Measurements from ENCODE around the gene THOC6.

THOC6 gene

GRCh38 chr16:2996298-2996697, 27.5 kb upstream of the THOC6 start:
- H3K27me3 ChIP-seq (ENCODE audit: control insufficient read depth in 1 of 2, insufficient read depth in 2 of 2, low read length in 2 of 2): peaks cover 0 to 32% of the 10 kb centered on the region in 2 donors
- no peaks in the 10 kb centered on the region for H3K9me3 ChIP-seq (ENCODE audit: low read length)
- H3K9ac ChIP-seq (ENCODE audit: low read length): no peak overlapping the region
- no peak overlapping the region for H3K4me3 ChIP-seq (ENCODE audit: low read depth in 1 of 2, low read length in 2 of 2)
- no peak overlapping the region for H3K27ac ChIP-seq (ENCODE audit: low read depth, low read length)
- no peaks in the 10 kb centered on the region for H3K36me3 ChIP-seq (ENCODE audit: insufficient read depth, low read length)
- H3K4me1 ChIP-seq (ENCODE audit: insufficient read depth, low read length): no peaks in the 10 kb centered on the region

- H3K9ac ChIP-seq (ENCODE audit: low read length): no peak overlapping the region
- no peaks in the 10 kb centered on the region for H3K36me3 ChIP-seq (ENCODE audit: insufficient read depth, low read length)
- H3K27me3 ChIP-seq (ENCODE audit: control insufficient read depth in 1 of 2, insufficient read depth in 2 of 2, low read length in 2 of 2): peaks cover 2 to 45% of the 10 kb centered on the region in 2 donors
- H3K4me3 ChIP-seq (ENCODE audit: low read depth in 1 of 2, low read length in 2 of 2): no peak overlapping the region
- no peak overlapping the region for H3K27ac ChIP-seq (ENCODE audit: low read depth, low read length)
- no peaks in the 10 kb centered on the region for H3K4me1 ChIP-seq (ENCODE audit: insufficient read depth, low read length)
- H3K9me3 ChIP-seq (ENCODE audit: low read length): no peaks in the 10 kb centered on the region
Observed at GRCh38 chr16:2999929-3000328, 23.9 kb upstream of the THOC6 start.

- Histone ChIP-seq H3K27ac (ENCODE audit: low read depth, low read length) (no peak overlapping the region), H3K9ac (ENCODE audit: low read length) (no peak overlapping the region), H3K27me3 (ENCODE audit: control insufficient read depth in 1 of 2, insufficient read depth in 2 of 2, low read length in 2 of 2) (peaks cover 6 to 48% of the 10 kb centered on the region in 2 donors), H3K4me1 (ENCODE audit: insufficient read depth, low read length) (no peaks in the 10 kb centered on the region), H3K9me3 (ENCODE audit: low read length) (no peaks in the 10 kb centered on the region), H3K36me3 (ENCODE audit: insufficient read depth, low read length) (no peaks in the 10 kb centered on the region), H3K4me3 (ENCODE audit: low read depth in 1 of 2, low read length in 2 of 2) (no peak overlapping the region)
Observed at GRCh38 chr16:3000540-3000939, 23.3 kb upstream of the THOC6 start.

- Histone ChIP-seq H3K27ac (ENCODE audit: low read depth, low read length) (no peak overlapping the region), H3K9ac (ENCODE audit: low read length) (no peak overlapping the region), H3K9me3 (ENCODE audit: low read length) (no peaks in the 10 kb centered on the region), H3K4me1 (ENCODE audit: insufficient read depth, low read length) (no peaks in the 10 kb centered on the region), H3K4me3 (ENCODE audit: low read depth in 1 of 2, low read length in 2 of 2) (no peak overlapping the region), H3K27me3 (ENCODE audit: control insufficient read depth in 1 of 2, insufficient read depth in 2 of 2, low read length in 2 of 2) (peaks cover 6 to 53% of the 10 kb centered on the region in 2 donors), H3K36me3 (ENCODE audit: insufficient read depth, low read length) (no peaks in the 10 kb centered on the region)
Observed at GRCh38 chr16:3001316-3001715, 22.5 kb upstream of the THOC6 start.

GRCh38 chr16:3003582-3004270, 20.1 kb upstream of the THOC6 start:
- Histone ChIP-seq H3K9ac (ENCODE audit: low read length) (no peak overlapping the region), H3K27ac (ENCODE audit: low read depth, low read length) (no peak overlapping the region), H3K9me3 (ENCODE audit: low read length) (no peaks in the 10 kb centered on the region), H3K27me3 (ENCODE audit: control insufficient read depth in 1 of 2, insufficient read depth in 2 of 2, low read length in 2 of 2) (peaks cover 18 to 62% of the 10 kb centered on the region in 2 donors), H3K36me3 (ENCODE audit: insufficient read depth, low read length) (no peaks in the 10 kb centered on the region), H3K4me3 (ENCODE audit: low read depth in 1 of 2, low read length in 2 of 2) (no peak overlapping the region), H3K4me1 (ENCODE audit: insufficient read depth, low read length) (no peaks in the 10 kb centered on the region)

- H3K36me3 ChIP-seq (ENCODE audit: insufficient read depth, low read length): no peaks in the 10 kb centered on the region
- H3K27me3 ChIP-seq (ENCODE audit: control insufficient read depth in 1 of 2, insufficient read depth in 2 of 2, low read length in 2 of 2): peaks cover 19 to 63% of the 10 kb centered on the region in 2 donors
- H3K9ac ChIP-seq (ENCODE audit: low read length): no peak overlapping the region
- H3K4me3 ChIP-seq (ENCODE audit: low read depth in 1 of 2, low read length in 2 of 2): no peak overlapping the region
- H3K27ac ChIP-seq (ENCODE audit: low read depth, low read length): no peak overlapping the region
- no peaks in the 10 kb centered on the region for H3K9me3 ChIP-seq (ENCODE audit: low read length)
- H3K4me1 ChIP-seq (ENCODE audit: insufficient read depth, low read length): no peaks in the 10 kb centered on the region
Observed at GRCh38 chr16:3004319-3004718, 19.5 kb upstream of the THOC6 start.

GRCh38 chr16:3004781-3005284, 19.0 kb upstream of the THOC6 start:
- H3K9ac ChIP-seq (ENCODE audit: low read length): no peak overlapping the region
- H3K36me3 ChIP-seq (ENCODE audit: insufficient read depth, low read length): no peaks in the 10 kb centered on the region
- no peak overlapping the region for H3K27ac ChIP-seq (ENCODE audit: low read depth, low read length)
- peaks cover 19 to 66% of the 10 kb centered on the region in 2 donors for H3K27me3 ChIP-seq (ENCODE audit: control insufficient read depth in 1 of 2, insufficient read depth in 2 of 2, low read length in 2 of 2)
- no peak overlapping the region for H3K4me3 ChIP-seq (ENCODE audit: low read depth in 1 of 2, low read length in 2 of 2)
- H3K9me3 ChIP-seq (ENCODE audit: low read length): no peaks in the 10 kb centered on the region
- no peaks in the 10 kb centered on the region for H3K4me1 ChIP-seq (ENCODE audit: insufficient read depth, low read length)

GRCh38 chr16:3007059-3007956, 16.5 kb upstream of the THOC6 start:
- Histone ChIP-seq H3K4me3 (ENCODE audit: low read depth in 1 of 2, low read length in 2 of 2) (no peak overlapping the region), H3K4me1 (ENCODE audit: insufficient read depth, low read length) (no peaks in the 10 kb centered on the region), H3K9me3 (ENCODE audit: low read length) (no peaks in the 10 kb centered on the region), H3K36me3 (ENCODE audit: insufficient read depth, low read length) (no peaks in the 10 kb centered on the region), H3K27ac (ENCODE audit: low read depth, low read length) (no peak overlapping the region), H3K9ac (ENCODE audit: low read length) (no peak overlapping the region), H3K27me3 (ENCODE audit: control insufficient read depth in 1 of 2, insufficient read depth in 2 of 2, low read length in 2 of 2) (peaks cover 24 to 69% of the 10 kb centered on the region in 2 donors)

GRCh38 chr16:3007957-3008689, 15.7 kb upstream of the THOC6 start:
- Histone ChIP-seq H3K27ac (ENCODE audit: low read depth, low read length) (no peak overlapping the region), H3K4me1 (ENCODE audit: insufficient read depth, low read length) (no peaks in the 10 kb centered on the region), H3K4me3 (ENCODE audit: low read depth in 1 of 2, low read length in 2 of 2) (no peak overlapping the region), H3K36me3 (ENCODE audit: insufficient read depth, low read length) (no peaks in the 10 kb centered on the region), H3K27me3 (ENCODE audit: control insufficient read depth in 1 of 2, insufficient read depth in 2 of 2, low read length in 2 of 2) (peaks cover 24 to 78% of the 10 kb centered on the region in 2 donors), H3K9ac (ENCODE audit: low read length) (no peak overlapping the region), H3K9me3 (ENCODE audit: low read length) (no peaks in the 10 kb centered on the region)

- Histone ChIP-seq H3K36me3 (ENCODE audit: insufficient read depth, low read length) (no peaks in the 10 kb centered on the region), H3K9ac (ENCODE audit: low read length) (no peak overlapping the region), H3K4me3 (ENCODE audit: low read depth in 1 of 2, low read length in 2 of 2) (no peak overlapping the region), H3K4me1 (ENCODE audit: insufficient read depth, low read length) (no peaks in the 10 kb centered on the region), H3K27me3 (ENCODE audit: control insufficient read depth in 1 of 2, insufficient read depth in 2 of 2, low read length in 2 of 2) (peaks cover 24 to 79% of the 10 kb centered on the region in 2 donors), H3K9me3 (ENCODE audit: low read length) (no peaks in the 10 kb centered on the region), H3K27ac (ENCODE audit: low read depth, low read length) (no peak overlapping the region)
Observed at GRCh38 chr16:3008690-3009037, 15.2 kb upstream of the THOC6 start.

Data from muscle layer of colon (tissue), 2 donors.